GM18951 (cell line): ENCODE data around the gene AMN.
"Not testable (repeated sequence)": the region's sequence is repeated elsewhere in the genome, so short reads cannot be mapped to it uniquely, and the experiment has no call there.

Experiments used
- POLR2A ChIP-seq: IDR thresholded peaks from 4 replicates; pipeline ENCODE4 v1.6.1; 2011; ENCODE audit warnings: mild to moderate bottlenecking; ENCODE audit not compliant: insufficient read length, insufficient read depth; ENCODE audit errors: extremely low read depth
- in situ Hi-C: fragments of 300-500 bp; cut with MboI; formaldehyde crosslinking; loops from one replicate; pipeline ENCODE4 v1.12.0; 2022; ENCODE audit warnings: low sequenced_read_pairs, mixed read lengths, inconsistent platforms; ENCODE audit not compliant: unreplicated experiment

Gene AMN

GRCh38 chr14:102891111-102891510 is 31.4 kb upstream of the AMN start:
- in situ Hi-C loops, result no loop called here
- no peak for TF ChIP-seq POLR2A

- TF ChIP-seq POLR2A, result no peak
- in situ Hi-C loops, result no loop called here
Measured at GRCh38 chr14:102891556-102891955, 30.9 kb upstream of the AMN start.

- TF ChIP-seq POLR2A, result no peak
- in situ Hi-C loops, result no loop called here
Measured at GRCh38 chr14:102892651-102893050, 29.8 kb upstream of the AMN start.

GRCh38 chr14:102893452-102893851 is 29.0 kb upstream of the AMN start:
- no peak for TF ChIP-seq POLR2A
- in situ Hi-C loops, result no loop called here

GRCh38 chr14:102896735-102897134 is 25.7 kb upstream of the AMN start:
- in situ Hi-C loops, result not testable (repeated sequence)

GRCh38 chr14:102897299-102898027 is 25.0 kb upstream of the AMN start:
- in situ Hi-C loops, result no loop called here
- TF ChIP-seq POLR2A, result no peak

- in situ Hi-C loops, result no loop called here
Measured at GRCh38 chr14:102898298-102898697, 24.2 kb upstream of the AMN start.

GRCh38 chr14:102898776-102899515 is 23.5 kb upstream of the AMN start:
- no peak for TF ChIP-seq POLR2A
- in situ Hi-C loops, result no loop called here

More at GRCh38 chr14:102898298-102898697, 24.2 kb upstream of the AMN start:
- TF ChIP-seq POLR2A, result no peak

- in situ Hi-C loops, result no loop called here
- TF ChIP-seq POLR2A, result no peak
Measured at GRCh38 chr14:102899516-102899900, 23.0 kb upstream of the AMN start.

GRCh38 chr14:102900631-102901571 is 21.6 kb upstream of the AMN start:
- in situ Hi-C loops, result no loop called here
- no peak for TF ChIP-seq POLR2A

- in situ Hi-C loops, result no loop called here
- peak; percentile 45 for TF ChIP-seq POLR2A
Measured at GRCh38 chr14:102901633-102902032, 20.8 kb upstream of the AMN start.

- in situ Hi-C loops, result no loop called here
- peak; percentile 13 for TF ChIP-seq POLR2A
Measured at GRCh38 chr14:102902086-102902485, 20.4 kb upstream of the AMN start.

- in situ Hi-C loops, result no loop called here
- no peak for TF ChIP-seq POLR2A
Measured at GRCh38 chr14:102902523-102903247, 19.8 kb upstream of the AMN start.
